GM12864 (cell line): ENCODE measurements around the gene CECR2.

Experiments
- DNase-seq: peaks from one replicate; pipeline ENCODE4 v3.0.0-alpha.2; 2011; ENCODE audit warnings: low read depth
- H3K4me3 ChIP-seq: 2 replicates; pipeline ENCODE4 v1.5.1; 2011; ENCODE audit warnings: mild to moderate bottlenecking, low read depth, low read length, control low read depth
- TF ChIP-seq, protein P1 (sequence below): IDR thresholded peaks from 2 replicates; pipeline ENCODE4 v1.5.1; 2011; ENCODE audit warnings: low read depth, mild to moderate bottlenecking, moderate library complexity, low read length, control low read depth, inconsistent platforms; ENCODE audit errors: missing control alignments

Gene CECR2

DNA sequence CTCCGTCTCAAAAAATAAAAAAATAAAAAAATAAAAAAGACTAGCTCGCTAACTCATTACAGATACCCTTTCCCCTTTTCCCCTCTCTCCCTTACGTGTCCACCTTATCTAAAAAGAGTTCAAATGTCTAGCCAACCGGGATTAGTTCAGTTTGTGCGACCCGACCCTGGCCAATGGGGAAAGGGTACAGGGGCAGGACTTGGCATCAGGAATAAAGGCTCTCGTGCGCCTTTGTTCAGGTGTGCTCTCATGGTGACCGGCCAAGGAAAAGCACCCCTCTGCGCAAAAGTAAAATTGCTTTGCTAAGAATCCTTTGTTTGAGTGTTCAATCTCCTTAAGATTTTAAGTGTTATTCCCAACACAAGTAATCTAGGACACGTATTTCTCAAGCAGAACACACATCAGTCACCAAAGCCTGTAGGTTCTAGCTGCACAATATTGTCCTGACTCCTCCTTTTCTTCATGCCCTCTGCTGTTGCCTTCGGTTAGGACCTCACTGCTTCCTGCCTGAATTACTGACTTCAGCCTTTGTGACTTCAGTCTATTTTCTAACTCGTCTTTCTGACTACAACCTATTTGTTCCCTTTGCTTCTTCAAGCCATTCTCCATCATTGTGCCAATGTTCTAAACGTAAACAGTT, 20.7 kb upstream of the CECR2 start:
- no peak overlapping the region for H3K4me3 ChIP-seq
- TF ChIP-seq, protein P1, sequence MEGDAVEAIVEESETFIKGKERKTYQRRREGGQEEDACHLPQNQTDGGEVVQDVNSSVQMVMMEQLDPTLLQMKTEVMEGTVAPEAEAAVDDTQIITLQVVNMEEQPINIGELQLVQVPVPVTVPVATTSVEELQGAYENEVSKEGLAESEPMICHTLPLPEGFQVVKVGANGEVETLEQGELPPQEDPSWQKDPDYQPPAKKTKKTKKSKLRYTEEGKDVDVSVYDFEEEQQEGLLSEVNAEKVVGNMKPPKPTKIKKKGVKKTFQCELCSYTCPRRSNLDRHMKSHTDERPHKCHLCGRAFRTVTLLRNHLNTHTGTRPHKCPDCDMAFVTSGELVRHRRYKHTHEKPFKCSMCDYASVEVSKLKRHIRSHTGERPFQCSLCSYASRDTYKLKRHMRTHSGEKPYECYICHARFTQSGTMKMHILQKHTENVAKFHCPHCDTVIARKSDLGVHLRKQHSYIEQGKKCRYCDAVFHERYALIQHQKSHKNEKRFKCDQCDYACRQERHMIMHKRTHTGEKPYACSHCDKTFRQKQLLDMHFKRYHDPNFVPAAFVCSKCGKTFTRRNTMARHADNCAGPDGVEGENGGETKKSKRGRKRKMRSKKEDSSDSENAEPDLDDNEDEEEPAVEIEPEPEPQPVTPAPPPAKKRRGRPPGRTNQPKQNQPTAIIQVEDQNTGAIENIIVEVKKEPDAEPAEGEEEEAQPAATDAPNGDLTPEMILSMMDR: no peak
- DNase-seq: no peak

DNA sequence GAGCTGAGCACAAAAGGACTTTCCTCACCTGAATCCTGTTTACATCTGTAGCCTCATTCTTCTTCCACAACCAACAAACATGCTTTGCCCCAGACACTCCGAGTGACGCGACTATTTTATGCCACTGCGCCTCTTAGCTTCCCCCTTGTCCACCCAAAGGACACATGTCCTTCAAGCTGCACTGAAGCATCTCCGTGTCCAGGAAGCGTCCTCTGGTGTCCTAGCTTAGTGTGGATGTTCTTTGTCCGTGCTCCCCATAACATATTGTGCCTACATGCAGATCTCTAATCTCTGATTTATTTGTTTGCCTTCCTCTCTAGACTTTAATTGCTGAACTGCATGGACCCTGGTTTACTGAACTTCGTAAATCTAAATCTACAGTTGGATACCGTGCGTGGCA, 20.1 kb upstream of the CECR2 start:
- TF ChIP-seq, protein P1: no peak
- no peak for DNase-seq
- no peak overlapping the region for H3K4me3 ChIP-seq

DNA sequence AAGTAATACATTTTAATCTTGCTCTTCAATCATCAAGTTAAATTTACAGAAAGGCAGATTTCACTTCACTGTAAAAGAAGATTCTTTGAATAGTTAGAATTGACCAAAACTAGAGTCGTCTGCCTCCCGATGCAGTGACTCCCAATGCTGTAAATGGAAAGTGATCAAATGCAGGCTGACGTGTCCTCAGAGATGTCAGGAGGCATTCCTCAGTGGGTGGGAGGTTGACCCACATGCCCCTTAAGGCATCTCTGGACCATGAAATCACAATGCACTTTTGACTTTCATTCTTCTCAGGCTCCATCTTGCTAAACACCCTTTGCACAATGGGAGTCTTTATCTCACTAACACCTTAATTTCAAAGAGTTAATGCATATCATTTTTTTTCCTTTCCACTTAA, 19.0 kb upstream of the CECR2 start:
- no peak for DNase-seq
- TF ChIP-seq, protein P1: no peak
- no peak overlapping the region for H3K4me3 ChIP-seq

DNA sequence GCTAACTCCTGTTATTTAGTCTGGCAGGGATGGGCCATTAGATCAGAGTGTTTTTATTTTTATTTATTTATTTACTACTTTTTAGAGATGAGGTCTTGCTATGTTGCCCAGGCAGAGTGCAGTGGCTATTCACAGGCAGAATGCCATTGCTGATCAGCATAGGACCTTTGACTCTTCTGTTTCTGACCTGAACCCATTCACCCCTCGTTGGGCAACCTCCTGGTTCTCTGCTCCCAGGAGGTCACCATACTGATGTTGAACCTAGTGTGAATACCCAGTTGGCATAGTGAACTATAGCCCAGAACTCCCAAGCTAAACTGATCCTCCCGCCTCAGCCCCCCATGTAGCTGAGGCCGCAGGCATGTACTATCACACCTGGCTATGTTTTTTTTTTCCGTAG, 16.5 kb upstream of the CECR2 start:
- TF ChIP-seq, protein P1: no peak
- H3K4me3 ChIP-seq: no peak overlapping the region
- no peak for DNase-seq

DNA sequence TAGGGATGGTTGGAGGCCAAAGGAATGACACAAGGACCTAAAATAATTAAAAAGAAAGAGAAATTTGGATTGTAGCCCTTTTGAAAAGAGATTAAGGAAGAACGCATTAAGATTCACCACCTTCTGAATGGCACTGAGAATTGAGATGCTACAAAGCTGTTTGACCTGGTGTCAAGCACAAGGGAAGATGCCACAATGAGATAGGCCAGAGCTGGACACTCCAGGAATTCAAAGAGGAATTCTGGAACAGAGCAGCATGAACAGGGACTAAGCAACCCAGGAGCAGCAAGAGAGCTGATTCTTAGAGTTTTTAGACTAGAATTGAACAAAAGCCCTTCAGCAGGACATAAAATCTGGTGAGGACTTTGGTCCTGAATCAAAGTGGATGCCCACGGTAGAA, 11.6 kb upstream of the CECR2 start:
- TF ChIP-seq, protein P1: no peak
- H3K4me3 ChIP-seq: no peak overlapping the region
- no peak for DNase-seq

DNA sequence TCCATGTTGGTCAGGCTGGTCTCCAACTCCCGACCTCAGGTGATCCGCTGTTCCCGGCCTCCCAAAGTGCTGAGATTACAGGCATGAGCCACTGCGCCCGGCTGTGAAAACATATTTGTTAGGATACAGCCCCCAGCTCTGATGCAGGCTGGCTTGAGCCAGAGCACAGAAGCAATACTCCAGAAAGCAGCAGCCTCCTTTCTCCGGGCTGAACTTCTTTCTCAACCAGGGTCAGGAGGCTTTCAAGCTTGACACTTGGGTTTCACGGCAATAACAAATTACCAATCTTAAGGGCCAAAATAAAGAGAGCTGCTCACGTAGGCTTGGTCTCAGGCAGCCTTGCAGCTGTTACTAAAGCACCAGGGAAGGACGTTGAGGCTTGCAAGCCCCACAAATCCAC, 10.8 kb upstream of the CECR2 start:
- DNase-seq: no peak
- no peak overlapping the region for H3K4me3 ChIP-seq
- TF ChIP-seq, protein P1: no peak

DNA sequence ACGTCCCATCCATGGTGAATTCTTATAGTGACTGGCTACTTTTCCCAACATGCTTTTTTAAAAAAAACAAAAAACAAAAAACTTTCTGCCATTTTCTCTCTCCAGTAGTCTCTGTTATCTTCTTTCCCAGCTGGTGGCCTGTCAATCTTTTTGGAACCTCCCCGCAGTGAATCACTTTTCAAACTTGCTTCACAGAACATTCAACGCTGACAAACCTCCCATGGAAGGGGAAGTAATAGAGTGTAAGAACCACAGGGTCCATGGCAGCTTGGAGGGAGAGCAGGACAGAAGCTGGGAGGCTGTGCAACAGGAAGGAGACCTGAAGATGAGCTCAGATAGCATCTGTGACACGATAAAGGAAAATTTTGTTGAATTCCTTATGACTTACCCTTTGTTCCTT, 9.8 kb upstream of the CECR2 start:
- TF ChIP-seq, protein P1: no peak

More for the DNA sequence above, 9.8 kb upstream of the CECR2 start:
- no peak overlapping the region for H3K4me3 ChIP-seq
- no peak for DNase-seq
